ENCODE results near the gene PAX8. TPM values are rescaled to one million over a fixed set of nuclear protein-coding genes. Genes with fewer than 3 reads are reported as not detected.

PAX8 gene
- total and polyA plus RNA-seq, 2 of the 13 experiments (the other 11 are each of a cell fraction or from before 2014, with no cell fraction given), result 1.5 to 8.8 TPM

GRCh38 chr2:113167115-113167932 is 111.4 kb downstream of the PAX8 start (continued):
- TF ChIP-seq ZNF230 (CRISPR knock-in tag; IDR thresholded peaks at IDR 0.05) (peak; percentile 95), ZNF143 (CRISPR knock-in tag; IDR thresholded peaks at IDR 0.05) (0 out of 2 replicates have a peak, but pooled peaks have one; percentile 49), EZH2 (conservative IDR thresholded peaks at IDR 0.05; ENCODE audit: low read depth, low read length) (no peak), ZNF251 (CRISPR knock-in tag; IDR thresholded peaks at IDR 0.05) (peak; percentile 40; the same call in 1 of the 2 replicates), CEBPG (CRISPR knock-in tag; IDR thresholded peaks at IDR 0.05) (peak; percentile 64), CENPT (CRISPR knock-in tag; IDR thresholded peaks at IDR 0.05; ENCODE audit: low read depth) (no peak), MTA3 (CRISPR knock-in tag; IDR thresholded peaks at IDR 0.05) (no peak), NR2F1 (CRISPR knock-in tag; IDR thresholded peaks at IDR 0.05) (peak; percentile 99), HDAC1 (CRISPR knock-in tag; IDR thresholded peaks at IDR 0.05) (peak; percentile 98), MBNL3 (CRISPR knock-in tag; conservative IDR thresholded peaks at IDR 0.05) (no peak), ZNF281 (CRISPR knock-in tag; IDR thresholded peaks at IDR 0.05; ENCODE audit: borderline replicate concordance) (peak; percentile 70; the same call in 1 of the 2 replicates), CENPBD1 (CRISPR knock-in tag; IDR thresholded peaks at IDR 0.05; ENCODE audit: borderline replicate concordance, low read depth) (no peak; the same call in 1 of the 2 replicates), RARG (CRISPR knock-in tag; IDR thresholded peaks at IDR 0.05; ENCODE audit: low read depth) (no peak), HNRNPH1 (optimal IDR thresholded peaks at IDR 0.05; ENCODE audit: low read depth, low read length) (no peak), IRF1 (CRISPR knock-in tag; IDR thresholded peaks at IDR 0.05; ENCODE audit: low read depth) (peak; percentile 81; the same call in 1 of the 2 replicates), ARHGAP35 (CRISPR knock-in tag; IDR thresholded peaks at IDR 0.05; ENCODE audit: borderline replicate concordance) (peak; percentile 93), THYN1 (CRISPR knock-in tag; IDR thresholded peaks at IDR 0.05; ENCODE audit: borderline replicate concordance, low read depth) (peak; percentile 84; the same call in 1 of the 2 replicates), ZFAT (CRISPR knock-in tag; conservative IDR thresholded peaks at IDR 0.05) (no peak), SALL1 (CRISPR knock-in tag; IDR thresholded peaks at IDR 0.05) (peak; percentile 100), MIER3 (CRISPR knock-in tag; IDR thresholded peaks at IDR 0.05; ENCODE audit: borderline replicate concordance) (peak; percentile 97), SP2 (CRISPR knock-in tag; IDR thresholded peaks at IDR 0.05) (peak; percentile 72), ZNF296 (CRISPR knock-in tag; conservative IDR thresholded peaks at IDR 0.05) (peak; percentile 60; the same call in 1 of the 2 replicates), CBX2 (IDR thresholded peaks at IDR 0.05; ENCODE audit: low read depth, low read length) (no peak), CBX2 (CRISPR knock-in tag; IDR thresholded peaks at IDR 0.05; ENCODE audit: low read depth) (peak; percentile 90; the same call in 1 of the 2 replicates), ELF1 (CRISPR knock-in tag; IDR thresholded peaks at IDR 0.05) (peak; percentile 78)
